Measurements from ENCODE around the gene GPAT2.

Gene GPAT2

GRCh38 chr2:96081042-96081441 lies 46.3 kb upstream of the GPAT2 start:
- TF ChIP-seq NFIC (IDR thresholded peaks at IDR 0.05) (no peak), REST (IDR thresholded peaks at IDR 0.05; ENCODE audit: low read depth) (no peak), TCF12 (IDR thresholded peaks at IDR 0.05; ENCODE audit: low read depth) (no peak), EGR1 (IDR thresholded peaks at IDR 0.05) (no peak), TAF1 (IDR thresholded peaks at IDR 0.05; ENCODE audit: low read depth) (no peak)

- TF ChIP-seq RAD21 (IDR thresholded peaks at IDR 0.05; ENCODE audit: low read depth) = no peak
- TF ChIP-seq REST (IDR thresholded peaks at IDR 0.05; ENCODE audit: low read depth) = no peak
- TF ChIP-seq TAF1 (IDR thresholded peaks at IDR 0.05; ENCODE audit: low read depth) = no peak
- TF ChIP-seq FOXM1 (IDR thresholded peaks at IDR 0.05; ENCODE audit: borderline replicate concordance, low read depth) = no peak
- TF ChIP-seq CEBPB (IDR thresholded peaks at IDR 0.05) = no peak
- no peak for TF ChIP-seq TCF12 (IDR thresholded peaks at IDR 0.05; ENCODE audit: low read depth)
- no peak for TF ChIP-seq USF1 (IDR thresholded peaks at IDR 0.05)
- no peak for TF ChIP-seq YY1 (IDR thresholded peaks at IDR 0.05; ENCODE audit: low read depth)
- TF ChIP-seq NFIC (IDR thresholded peaks at IDR 0.05) = no peak
- no peak for TF ChIP-seq ZBTB7A (IDR thresholded peaks at IDR 0.05; ENCODE audit: low read depth)
These were observed 40.6 kb upstream of the GPAT2 start for GRCh38 chr2:96075199-96075771.

GRCh38 chr2:96074156-96074555 lies 39.4 kb upstream of the GPAT2 start:
- TF ChIP-seq EGR1 (IDR thresholded peaks at IDR 0.05) (no peak), TCF12 (IDR thresholded peaks at IDR 0.05; ENCODE audit: low read depth) (no peak), YY1 (IDR thresholded peaks at IDR 0.05; ENCODE audit: low read depth) (no peak), CREB1 (IDR thresholded peaks at IDR 0.05; ENCODE audit: low read depth) (no peak), USF1 (IDR thresholded peaks at IDR 0.05) (no peak), NFIC (IDR thresholded peaks at IDR 0.05) (no peak), MAX (IDR thresholded peaks at IDR 0.05) (no peak), TAF1 (IDR thresholded peaks at IDR 0.05; ENCODE audit: low read depth) (no peak), CEBPB (IDR thresholded peaks at IDR 0.05) (no peak)

- TF ChIP-seq FOXM1 (IDR thresholded peaks at IDR 0.05; ENCODE audit: borderline replicate concordance, low read depth) (no peak), YY1 (IDR thresholded peaks at IDR 0.05; ENCODE audit: low read depth) (no peak), EGR1 (IDR thresholded peaks at IDR 0.05) (no peak), RAD21 (IDR thresholded peaks at IDR 0.05; ENCODE audit: low read depth) (no peak), CEBPB (IDR thresholded peaks at IDR 0.05) (no peak), TCF12 (IDR thresholded peaks at IDR 0.05; ENCODE audit: low read depth) (no peak), ZBTB7A (IDR thresholded peaks at IDR 0.05; ENCODE audit: low read depth) (no peak), MAX (IDR thresholded peaks at IDR 0.05) (no peak), TAF1 (IDR thresholded peaks at IDR 0.05; ENCODE audit: low read depth) (no peak), EP300 (IDR thresholded peaks at IDR 0.05; ENCODE audit: borderline replicate concordance) (no peak), NFIC (IDR thresholded peaks at IDR 0.05) (no peak), USF1 (IDR thresholded peaks at IDR 0.05) (no peak), CREB1 (IDR thresholded peaks at IDR 0.05; ENCODE audit: low read depth) (no peak)
These were observed 38.6 kb upstream of the GPAT2 start for GRCh38 chr2:96073170-96073775.

- TF ChIP-seq CEBPB (IDR thresholded peaks at IDR 0.05) (no peak), USF1 (IDR thresholded peaks at IDR 0.05) (no peak), TCF12 (IDR thresholded peaks at IDR 0.05; ENCODE audit: low read depth) (no peak), FOXM1 (IDR thresholded peaks at IDR 0.05; ENCODE audit: borderline replicate concordance, low read depth) (no peak), TAF1 (IDR thresholded peaks at IDR 0.05; ENCODE audit: low read depth) (no peak)
These were observed 38.0 kb upstream of the GPAT2 start for GRCh38 chr2:96072746-96073145.

Data from Ishikawa (cell line).